PC-3 (cell line): ENCODE measurements around the gene SARM1. TPM values are rescaled to one million over a fixed set of nuclear protein-coding genes. Genes with fewer than 3 reads are reported as not detected.

Experiments used
- ATAC-seq: fragments of 200-7000 bp; cut with Tn5 transposase; 2 replicates; pipeline ENCODE4 v1.9.1; 2020; ENCODE audit warnings: mild to moderate bottlenecking, moderate library complexity
- BruUV-seq: library from RNA; stranded (reverse); fragments of 400-500 nt; replicated peaks from 2 replicates; lab custom pipeline; 2021; lab: Mats Ljungman, UMichigan
- CTCF ChIA-PET: fragments of 300-600 bp; sonication (Branson Sonifier 250); formaldehyde crosslinking; loops from one replicate; lab custom pipeline; 2022; ENCODE audit warnings: antibody characterized with exemption; lab: Charles Lee
- POLR2A ChIA-PET: fragments of 300-600 bp; sonication (Branson Sonifier 250); formaldehyde crosslinking; loops from one replicate; lab custom pipeline; 2022; ENCODE audit warnings: antibody characterized with exemption; ENCODE audit not compliant: unreplicated experiment; lab: Charles Lee
- DNase-seq: peaks from one replicate; pipeline ENCODE4 v3.0.0-alpha.2; 2015
- H2AFZ ChIP-seq: fragments of 300-600 bp; sonication (generic); 2 replicates; pipeline ENCODE4 v1.6.0; 2016; ENCODE audit warnings: antibody characterized with exemption, low read length
- H3F3A ChIP-seq: fragments of 300-600 bp; sonication (generic); one replicate; pipeline ENCODE4 v1.6.0; 2017; ENCODE audit warnings: antibody characterized with exemption, low read length, control low read depth, mild to moderate bottlenecking; ENCODE audit not compliant: unreplicated experiment
- H3K27ac ChIP-seq: fragments of 300-600 bp; sonication (generic); 2 replicates; pipeline ENCODE4 v1.5.1; 2016; ENCODE audit warnings: mild to moderate bottlenecking, low read length
- H3K27me3 ChIP-seq: fragments of 300-600 bp; sonication (generic); 2 replicates; pipeline ENCODE4 v1.6.1; 2016; ENCODE audit warnings: low read length, mixed read lengths
- H3K36me3 ChIP-seq: fragments of 300-600 bp; sonication (generic); 2 replicates; pipeline ENCODE4 v1.6.1; 2016; ENCODE audit warnings: low read depth, mixed run types, low read length, mixed read lengths
- H3K4me1 ChIP-seq: fragments of 300-600 bp; sonication (generic); 2 replicates; pipeline ENCODE4 v1.5.1; 2016; ENCODE audit warnings: low read length; ENCODE audit not compliant: insufficient read depth
- H3K4me2 ChIP-seq: fragments of 300-600 bp; sonication (generic); 2 replicates; pipeline ENCODE4 v1.6.0; 2016; ENCODE audit warnings: low read length
- H3K4me3 ChIP-seq: fragments of 300-600 bp; sonication (generic); 2 replicates; pipeline ENCODE4 v1.5.1; 2016; ENCODE audit warnings: mild to moderate bottlenecking, low read length, mixed read lengths
- H3K79me2 ChIP-seq: fragments of 300-600 bp; sonication (generic); 2 replicates; pipeline ENCODE4 v1.6.1; 2017; ENCODE audit warnings: low read length, mixed read lengths
- H3K9ac ChIP-seq: fragments of 300-600 bp; sonication (generic); 2 replicates; pipeline ENCODE4 v1.6.0; 2016; ENCODE audit warnings: mild to moderate bottlenecking, low read length
- H3K9me2 ChIP-seq: fragments of 300-600 bp; sonication (generic); replicated peaks from 2 replicates; pipeline ENCODE4 v1.6.1; 2016; ENCODE audit warnings: mixed run types, low read length, mixed read lengths
- H3K9me3 ChIP-seq: fragments of 300-600 bp; sonication (generic); 2 replicates; pipeline ENCODE4 v1.6.1; 2016; ENCODE audit warnings: low read length, mixed read lengths
- H4K20me1 ChIP-seq: fragments of 300-600 bp; sonication (generic); 2 replicates; pipeline ENCODE4 v1.6.1; 2016; ENCODE audit warnings: low read length, mixed read lengths
- CTCF ChIP-seq: fragments of 300-600 bp; sonication (generic); conservative IDR thresholded peaks from 2 replicates; pipeline ENCODE4 v1.5.1; 2017; ENCODE audit warnings: antibody characterized with exemption, low read depth, mild to moderate bottlenecking, low read length
- EZH2 ChIP-seq: fragments of 300-600 bp; sonication (generic); IDR thresholded peaks from one replicate; pipeline ENCODE4 v1.6.1; 2017; ENCODE audit warnings: antibody characterized with exemption, mild to moderate bottlenecking, low read length; ENCODE audit not compliant: unreplicated experiment
- EZH2phosphoT487 ChIP-seq: fragments of 300-600 bp; sonication (generic); IDR thresholded peaks from 2 replicates; pipeline ENCODE4 v1.6.1; 2018; ENCODE audit warnings: mild to moderate bottlenecking, antibody characterized with exemption, low read length, borderline replicate concordance
- intact Hi-C: fragments of 100-400 bp; cut with micrococcal nuclease; formaldehyde crosslinking; loops from 2 replicates; pipeline ENCODE4 v1.9.0; 2023
- total RNA-seq: library from RNA; depleted of rRNA; stranded (reverse); fragments of >200 nt; gene quantifications from 2 replicates; pipeline ENCODE4 v1.2.3, GENCODE V29; 2014

SARM1 gene
- total RNA-seq, 1 experiment from 2014 or later: 6.7 TPM

- Histone ChIP-seq H3K27me3 (no peaks in the 10 kb centered on the region), H3K36me3 (no peaks in the 10 kb centered on the region), H3F3A (no peaks in the 10 kb centered on the region), H3K27ac (no peak overlapping the region), H3K4me2 (peak overlapping the region; percentile 99), H3K9me2 (no peaks in the 10 kb centered on the region), H3K79me2 (peaks cover 22% of the 10 kb centered on the region), H4K20me1 (no peaks in the 10 kb centered on the region), H2AFZ (no peak overlapping the region), H3K9me3 (no peaks in the 10 kb centered on the region), H3K4me1 (peaks cover 20% of the 10 kb centered on the region), H3K9ac (no peak overlapping the region), H3K4me3 (peak overlapping the region; percentile 88; the same call in 1 of the 2 replicates)
- intact Hi-C loops: loop anchor here (10.0 kb wide), 1 partner anchor 140 kb away; no protein-coding TSS in a partner anchor
- POLR2A ChIA-PET: no interaction called here
- TF ChIP-seq EZH2phosphoT487: no peak
- no peak for TF ChIP-seq EZH2
- no peak for TF ChIP-seq CTCF
- DNase-seq: no peak
- ATAC-seq: no peak
- CTCF ChIA-PET: no interaction called here
- BruUV-seq: no TSS peak
Measured at GRCh38 chr17:28404461-28404811, 32.9 kb downstream of the SARM1 start.

- no peak overlapping the region for H3K27ac ChIP-seq
- H3F3A ChIP-seq: no peaks in the 10 kb centered on the region
- peak overlapping the region; percentile 88 for H3K4me3 ChIP-seq
- H3K36me3 ChIP-seq: no peaks in the 10 kb centered on the region
- peaks cover 20% of the 10 kb centered on the region for H3K4me1 ChIP-seq
- intact Hi-C loops: loop anchor here (10.0 kb wide), 1 partner anchor 140 kb away; no protein-coding TSS in a partner anchor
- peaks cover 22% of the 10 kb centered on the region for H3K79me2 ChIP-seq
- TF ChIP-seq CTCF (no peak), EZH2phosphoT487 (no peak), EZH2 (no peak)
- no peaks in the 10 kb centered on the region for H3K9me2 ChIP-seq
- peak overlapping the region; percentile 63; the same call in 1 of the 2 replicates for H3K9ac ChIP-seq
- DNase-seq (no peak), ATAC-seq (peak; percentile 40)
- no peaks in the 10 kb centered on the region for H3K27me3 ChIP-seq
- H4K20me1 ChIP-seq: no peaks in the 10 kb centered on the region
- H3K4me2 ChIP-seq: peak overlapping the region; percentile 99
- BruUV-seq: TSS peak; percentile 36
- POLR2A ChIA-PET: interaction anchor here (0.6 kb wide), 1 partner anchor 174 kb away, joined by 4 read pairs; no protein-coding TSS in a partner anchor
- no peaks in the 10 kb centered on the region for H3K9me3 ChIP-seq
- CTCF ChIA-PET: no interaction called here
- H2AFZ ChIP-seq: peak overlapping the region; percentile 92
Measured at GRCh38 chr17:28404812-28405570, 33.5 kb downstream of the SARM1 start.
